ENCODE data around the gene FXN. TPM values are rescaled to one million over a fixed set of nuclear protein-coding genes. Genes with fewer than 3 reads are reported as not detected.

The FXN gene
- total RNA-seq, 1 experiment from 2014 or later = 12.0 TPM

DNA sequence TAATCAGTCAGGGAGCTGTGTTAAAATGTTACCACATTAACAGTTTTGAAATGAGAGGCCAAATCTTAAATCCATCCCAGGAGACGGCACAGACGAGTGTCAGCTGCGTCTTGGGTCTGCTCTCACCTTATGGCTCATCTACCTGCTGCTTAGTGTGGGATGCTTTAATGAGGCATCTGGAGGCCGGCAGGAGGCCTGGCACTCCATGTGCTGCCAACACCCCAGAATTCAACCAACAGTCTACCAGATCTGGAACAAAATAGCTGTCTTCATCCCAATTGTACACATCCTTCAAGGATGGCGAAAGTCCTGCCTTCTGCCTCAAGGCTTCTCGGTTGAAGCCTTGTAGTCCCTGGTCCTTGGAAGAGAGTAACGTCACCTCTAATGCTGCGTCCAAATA, 33.6 kb upstream of the FXN start:
- H4K20me1 ChIP-seq (ENCODE audit: insufficient read depth) = no peaks in the 10 kb centered on the region
- no peaks in the 10 kb centered on the region for H3K9me2 ChIP-seq (ENCODE audit: insufficient read depth)
- H3K4me1 ChIP-seq (replicated peaks; ENCODE audit: insufficient read depth) = no peaks in the 10 kb centered on the region
- H3K79me2 ChIP-seq (ENCODE audit: low read depth) = no peaks in the 10 kb centered on the region
- no TSS peak for BruUV-seq (replicated peaks)
- intact Hi-C loops (cut with micrococcal nuclease; ENCODE audit: unreplicated experiment) = no loop called here
- no peak overlapping the region for H3K4me2 ChIP-seq
- no peak for TF ChIP-seq EZH2 (IDR thresholded peaks at IDR 0.05; ENCODE audit: low read depth)
- TF ChIP-seq, protein P1, sequence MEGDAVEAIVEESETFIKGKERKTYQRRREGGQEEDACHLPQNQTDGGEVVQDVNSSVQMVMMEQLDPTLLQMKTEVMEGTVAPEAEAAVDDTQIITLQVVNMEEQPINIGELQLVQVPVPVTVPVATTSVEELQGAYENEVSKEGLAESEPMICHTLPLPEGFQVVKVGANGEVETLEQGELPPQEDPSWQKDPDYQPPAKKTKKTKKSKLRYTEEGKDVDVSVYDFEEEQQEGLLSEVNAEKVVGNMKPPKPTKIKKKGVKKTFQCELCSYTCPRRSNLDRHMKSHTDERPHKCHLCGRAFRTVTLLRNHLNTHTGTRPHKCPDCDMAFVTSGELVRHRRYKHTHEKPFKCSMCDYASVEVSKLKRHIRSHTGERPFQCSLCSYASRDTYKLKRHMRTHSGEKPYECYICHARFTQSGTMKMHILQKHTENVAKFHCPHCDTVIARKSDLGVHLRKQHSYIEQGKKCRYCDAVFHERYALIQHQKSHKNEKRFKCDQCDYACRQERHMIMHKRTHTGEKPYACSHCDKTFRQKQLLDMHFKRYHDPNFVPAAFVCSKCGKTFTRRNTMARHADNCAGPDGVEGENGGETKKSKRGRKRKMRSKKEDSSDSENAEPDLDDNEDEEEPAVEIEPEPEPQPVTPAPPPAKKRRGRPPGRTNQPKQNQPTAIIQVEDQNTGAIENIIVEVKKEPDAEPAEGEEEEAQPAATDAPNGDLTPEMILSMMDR (conservative IDR thresholded peaks at IDR 0.05) = no peak
- H3K36me3 ChIP-seq (ENCODE audit: low read depth) = no peaks in the 10 kb centered on the region
- H3K27ac ChIP-seq = no peak overlapping the region
- ChIA-PET CTCF (no interaction called here), POLR2A (ENCODE audit: unreplicated experiment) (no interaction called here)
- no peaks in the 10 kb centered on the region for H3K9me3 ChIP-seq (ENCODE audit: insufficient read depth, low read depth)
- H2AFZ ChIP-seq = no peak overlapping the region
- no peak overlapping the region for H3K4me3 ChIP-seq
- no peak for DNase-seq
- peaks cover 92% of the 10 kb centered on the region for H3K27me3 ChIP-seq (ENCODE audit: insufficient read depth, low read depth)
- no peaks in the 10 kb centered on the region for H3F3A ChIP-seq (ENCODE audit: insufficient read depth, low read depth)

DNA sequence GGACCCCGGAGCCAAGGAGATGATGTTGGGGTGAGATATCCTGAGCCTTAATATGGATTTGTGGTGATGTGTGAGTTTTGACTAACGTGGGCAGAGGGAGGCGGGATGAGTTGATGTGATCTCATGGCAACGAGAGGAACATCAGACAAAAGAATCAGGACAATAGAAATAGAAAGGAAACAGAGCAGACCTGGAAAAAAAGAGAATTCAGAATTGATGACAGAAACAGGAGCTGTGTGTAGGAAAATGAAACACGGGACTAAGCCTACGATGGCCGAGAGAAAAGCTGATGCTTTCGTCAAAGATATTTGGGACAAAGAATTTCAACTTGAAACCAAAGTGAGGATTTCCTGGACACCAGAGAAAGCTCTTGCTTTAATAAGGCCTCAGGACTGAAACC, 32.5 kb upstream of the FXN start:
- Histone ChIP-seq H3K4me1 (replicated peaks; ENCODE audit: insufficient read depth) (no peaks in the 10 kb centered on the region), H3K9me3 (ENCODE audit: insufficient read depth, low read depth) (no peaks in the 10 kb centered on the region), H4K20me1 (ENCODE audit: insufficient read depth) (no peaks in the 10 kb centered on the region), H3K27me3 (ENCODE audit: insufficient read depth, low read depth) (peaks cover 92% of the 10 kb centered on the region), H3K9me2 (ENCODE audit: insufficient read depth) (no peaks in the 10 kb centered on the region), H2AFZ (no peak overlapping the region), H3K79me2 (ENCODE audit: low read depth) (no peaks in the 10 kb centered on the region), H3K4me3 (no peak overlapping the region), H3F3A (ENCODE audit: insufficient read depth, low read depth) (no peaks in the 10 kb centered on the region), H3K36me3 (ENCODE audit: low read depth) (no peaks in the 10 kb centered on the region), H3K4me2 (no peak overlapping the region), H3K27ac (no peak overlapping the region)
- TF ChIP-seq, protein P1 (conservative IDR thresholded peaks at IDR 0.05) = no peak
- TF ChIP-seq EZH2 (IDR thresholded peaks at IDR 0.05; ENCODE audit: low read depth) = no peak
- intact Hi-C loops (cut with micrococcal nuclease; ENCODE audit: unreplicated experiment) = no loop called here
- DNase-seq = no peak
- ChIA-PET POLR2A (ENCODE audit: unreplicated experiment) (no interaction called here), CTCF (no interaction called here)
- BruUV-seq (replicated peaks) = no TSS peak

DNA sequence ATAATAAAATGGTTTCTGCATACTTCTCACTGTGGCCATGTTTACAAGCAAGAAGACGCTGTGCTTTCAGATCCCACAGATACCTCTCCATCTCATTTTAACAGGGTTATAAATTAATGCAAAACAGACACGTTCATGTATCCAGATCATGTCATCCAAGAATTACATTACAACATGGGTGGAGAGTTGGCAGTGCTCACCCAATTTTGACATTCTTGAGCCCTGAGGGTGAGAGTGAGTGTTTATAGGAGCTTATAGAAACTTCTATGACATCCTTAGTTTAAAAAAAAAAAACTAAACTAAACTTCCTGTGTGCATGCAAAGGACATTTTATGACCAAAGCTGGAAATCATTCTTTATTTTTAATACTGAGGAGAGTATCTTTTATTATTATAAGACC, 30.7 kb upstream of the FXN start:
- ChIA-PET POLR2A (ENCODE audit: unreplicated experiment) (no interaction called here), CTCF (no interaction called here)
- no peak for DNase-seq
- H2AFZ ChIP-seq = no peak overlapping the region
- no peaks in the 10 kb centered on the region for H3K9me3 ChIP-seq (ENCODE audit: insufficient read depth, low read depth)
- BruUV-seq (replicated peaks) = no TSS peak
- H3K27me3 ChIP-seq (ENCODE audit: insufficient read depth, low read depth) = peaks cover 94% of the 10 kb centered on the region
- no peaks in the 10 kb centered on the region for H3F3A ChIP-seq (ENCODE audit: insufficient read depth, low read depth)
- intact Hi-C loops (cut with micrococcal nuclease; ENCODE audit: unreplicated experiment) = no loop called here
- no peaks in the 10 kb centered on the region for H3K9me2 ChIP-seq (ENCODE audit: insufficient read depth)
- H4K20me1 ChIP-seq (ENCODE audit: insufficient read depth) = no peaks in the 10 kb centered on the region
- no peak overlapping the region for H3K4me3 ChIP-seq
- no peak overlapping the region for H3K4me2 ChIP-seq
- H3K79me2 ChIP-seq (ENCODE audit: low read depth) = no peaks in the 10 kb centered on the region
- no peaks in the 10 kb centered on the region for H3K4me1 ChIP-seq (replicated peaks; ENCODE audit: insufficient read depth)
- TF ChIP-seq, protein P1 (conservative IDR thresholded peaks at IDR 0.05) = no peak
- no peak for TF ChIP-seq EZH2 (IDR thresholded peaks at IDR 0.05; ENCODE audit: low read depth)
- no peak overlapping the region for H3K27ac ChIP-seq
- H3K36me3 ChIP-seq (ENCODE audit: low read depth) = no peaks in the 10 kb centered on the region

All from PC-9 (cell line).